Activated CD8-positive, alpha-beta memory T cell treated with anti-CD3 and anti-CD28 coated beads for 1 hour (primary cell): ENCODE data around the gene TRIM47.

Source experiments
- DNase-seq, 2 donors: peaks; one replicate each; pipeline ENCODE4 v3.0.0-alpha.2; 2020; ENCODE audit warnings: low read depth in 1 of 2; ENCODE audit errors: extremely low read depth in 1 of 2

Gene TRIM47

DNA sequence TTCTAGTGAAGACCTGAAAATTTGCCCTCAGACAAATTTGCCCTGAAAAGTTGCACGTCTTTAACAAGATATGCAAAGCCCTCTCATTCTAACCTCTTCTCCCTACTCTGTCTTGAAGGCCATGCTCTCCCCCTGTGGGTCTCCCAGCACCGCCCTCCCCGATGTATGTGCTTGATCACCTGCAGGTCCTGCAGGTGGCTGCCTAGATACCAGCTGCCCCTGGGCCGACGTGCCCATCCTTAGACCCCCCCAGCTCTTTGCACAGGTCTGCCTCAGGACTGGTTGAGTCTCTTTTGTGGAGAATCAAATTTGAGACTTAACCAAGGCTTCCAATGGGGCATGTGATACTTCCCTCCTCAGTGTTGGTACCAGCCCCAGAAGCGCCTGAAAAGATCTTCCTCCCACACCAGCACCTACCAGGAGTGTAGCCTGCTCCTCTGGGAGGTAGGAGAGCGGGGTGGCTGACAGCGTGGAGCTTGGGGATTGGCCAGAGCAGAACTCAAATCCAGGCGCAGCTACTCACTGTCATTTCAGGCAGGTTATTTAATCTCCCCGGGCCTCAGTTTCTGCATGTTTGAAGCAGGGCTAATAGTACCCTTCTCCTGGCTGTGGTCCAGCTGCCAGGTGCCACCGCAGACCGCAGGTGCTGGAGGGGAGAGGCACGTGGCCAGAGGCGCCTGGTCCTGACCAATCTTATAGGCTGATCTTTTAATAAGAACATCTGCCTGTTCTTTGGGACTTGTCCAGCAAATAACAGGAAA lies 30.9 kb upstream of the TRIM47 start:
- DNase-seq = no peak

DNA sequence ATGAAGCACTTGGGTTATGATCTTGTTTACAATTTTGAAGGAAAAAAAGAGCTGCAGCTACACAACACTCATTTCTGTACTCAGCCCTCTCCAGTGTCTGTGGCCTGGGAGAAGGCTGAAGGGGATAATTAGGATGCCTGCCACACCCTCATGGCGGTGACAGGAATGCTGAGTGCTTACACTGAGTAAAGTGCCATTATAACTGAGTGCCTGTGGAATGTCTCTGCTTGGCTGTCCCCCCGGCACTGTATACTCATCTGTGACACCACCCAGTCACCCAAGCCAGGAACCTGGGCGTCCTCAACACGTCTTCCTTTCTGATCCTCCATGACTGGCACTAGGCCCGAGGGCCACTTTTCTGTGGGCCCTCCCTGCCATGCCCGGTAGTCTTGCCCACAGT lies 29.8 kb upstream of the TRIM47 start:
- DNase-seq = no peak

DNA sequence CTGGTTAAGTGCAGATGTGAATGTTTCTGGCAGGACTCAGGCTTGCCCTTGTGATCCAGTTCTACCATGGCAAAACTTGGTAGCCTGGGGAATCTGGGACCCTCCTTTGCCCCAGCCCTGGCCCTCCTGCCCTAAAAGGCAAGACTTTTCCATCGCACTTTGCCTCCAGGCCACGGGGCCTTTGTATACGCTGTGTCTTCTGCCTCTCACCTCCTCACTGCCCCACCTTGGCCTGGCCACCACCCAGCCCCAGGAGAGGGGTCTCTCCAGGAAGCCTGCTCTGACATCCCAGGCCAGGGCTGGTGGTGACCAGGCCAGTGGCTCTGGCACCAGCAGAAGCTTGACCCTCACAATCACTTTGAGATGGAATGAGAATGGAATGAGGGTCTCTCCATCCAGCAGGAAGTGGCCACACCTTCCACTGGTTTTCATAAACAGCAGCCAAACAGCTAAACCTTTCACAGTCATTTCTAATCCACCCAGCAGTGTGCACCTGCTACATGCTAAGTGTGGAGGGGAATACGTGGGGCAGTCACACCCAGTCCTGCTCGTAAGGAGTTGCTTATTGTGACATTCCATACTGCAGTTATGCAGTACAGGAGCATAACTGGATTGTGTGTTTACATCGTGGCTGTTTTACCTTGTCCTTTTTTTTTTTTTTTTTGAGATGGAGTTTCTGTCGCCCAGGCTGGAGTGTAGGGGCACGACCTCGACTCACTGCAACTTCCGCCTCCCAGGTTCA lies 27.9 kb upstream of the TRIM47 start:
- no peak for DNase-seq

DNA sequence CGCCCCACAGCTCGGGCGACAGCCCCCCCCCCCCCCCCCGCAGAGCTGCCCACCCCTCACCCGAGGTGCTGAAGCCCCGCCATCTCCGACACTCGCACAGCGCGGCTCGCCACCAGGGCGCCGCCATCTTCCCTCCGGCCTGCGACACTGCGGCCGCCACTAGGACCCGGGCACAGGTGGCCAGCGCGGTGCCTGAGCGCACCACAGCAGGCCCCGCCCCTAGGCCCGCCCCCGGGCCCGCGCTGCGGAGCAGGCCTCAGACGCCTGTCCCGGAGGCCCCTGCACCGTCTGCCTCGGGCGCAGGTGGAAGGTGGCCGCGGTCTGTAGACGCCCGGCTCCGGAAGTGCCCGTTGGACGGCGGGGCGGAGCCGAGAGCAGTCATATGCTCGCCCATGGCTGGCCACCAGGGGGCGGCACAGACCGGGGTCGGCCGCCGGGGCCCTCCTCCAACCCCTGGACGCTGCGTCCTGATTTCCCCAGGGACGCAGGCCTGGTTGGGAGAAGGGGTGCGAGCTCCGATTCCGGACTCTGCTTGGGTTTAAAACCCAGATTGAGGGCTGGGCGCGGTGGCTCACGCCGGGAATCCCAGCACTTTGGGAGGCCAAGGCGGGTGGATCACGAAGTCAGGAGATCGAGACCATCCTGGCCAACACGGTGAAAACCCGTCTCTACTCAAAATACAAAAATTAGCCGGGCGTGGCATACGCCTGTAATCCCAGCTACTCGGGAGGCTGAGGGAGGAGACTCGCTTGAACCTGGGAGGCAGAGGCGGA lies 26.6 kb upstream of the TRIM47 start, which contains the start of gene MRPL38:
Gene MRPL38 (minus strand): TSS at position 136 of the 773 bp plus-strand sequence. CDS start 9 bp downstream, at position 127.
- peak; percentile 80 to 85 for DNase-seq

DNA sequence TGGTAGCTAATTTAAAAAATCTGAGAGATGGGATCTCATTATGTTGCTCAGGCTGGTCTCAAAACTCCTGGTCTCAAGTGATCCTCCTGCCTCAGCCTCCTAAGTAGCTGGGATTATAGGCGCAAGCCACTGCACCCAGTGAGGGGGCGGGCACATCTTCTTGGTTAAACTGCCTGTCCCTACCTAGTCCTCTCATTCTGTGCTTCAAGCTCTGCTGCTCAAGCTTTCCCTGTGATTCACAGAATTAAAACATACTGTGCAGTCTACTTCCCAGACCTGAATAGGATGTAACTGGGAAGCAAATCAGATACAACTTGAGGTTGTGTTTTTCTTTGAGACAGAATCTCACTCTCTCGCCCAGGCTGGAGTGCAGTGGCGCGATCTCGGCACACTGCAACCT lies 24.0 kb upstream of the TRIM47 start:
- DNase-seq = no peak

GRCh38 chr17:75901727-75902126 lies 23.3 kb upstream of the TRIM47 start:
- DNase-seq = no peak

DNA sequence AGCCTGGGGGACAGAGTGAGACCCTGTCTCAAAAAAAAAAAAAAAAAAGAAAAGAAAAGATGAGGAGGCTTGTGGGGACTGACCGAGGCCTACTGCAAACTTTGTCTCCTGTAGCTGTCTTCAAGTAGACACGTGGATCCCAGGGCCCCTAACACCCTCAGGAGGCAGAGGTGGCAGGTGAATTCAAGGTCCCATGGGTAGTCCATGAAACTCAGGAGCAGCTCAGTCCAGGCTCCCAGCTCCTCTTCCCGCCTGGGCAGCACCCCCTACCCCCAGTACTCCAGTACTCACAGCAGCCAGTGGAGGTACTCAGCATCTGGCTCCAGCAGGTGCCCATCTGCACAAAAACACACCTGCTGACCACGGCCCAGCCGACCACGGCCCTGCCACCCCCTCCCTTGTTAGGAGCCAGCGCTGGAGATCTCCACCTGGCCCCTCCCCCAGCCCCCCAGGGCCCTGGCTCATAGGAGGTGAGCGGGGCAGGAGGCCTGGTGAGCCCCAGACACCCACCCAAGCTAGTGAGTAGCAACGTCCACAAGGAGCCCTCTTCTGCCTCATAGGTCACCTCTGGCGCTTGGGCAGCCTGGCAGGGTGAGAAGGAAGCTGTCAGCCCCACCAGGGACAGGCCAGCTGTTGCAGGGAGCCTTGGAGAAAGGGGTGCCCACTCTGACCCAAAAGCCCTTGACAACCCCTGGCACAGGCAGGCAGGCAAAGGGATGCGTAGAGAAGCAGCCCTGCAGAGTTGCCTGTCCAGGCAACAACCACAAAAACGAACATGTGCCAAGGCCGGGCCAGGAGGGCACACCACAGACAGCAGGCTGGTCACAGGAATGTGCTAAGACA lies 22.5 kb upstream of the TRIM47 start:
- DNase-seq = no peak

- DNase-seq = no peak
Measured at GRCh38 chr17:75899767-75900468, 21.5 kb upstream of the TRIM47 start.

- DNase-seq = no peak
Measured at GRCh38 chr17:75899353-75899752, 21.0 kb upstream of the TRIM47 start.

DNA sequence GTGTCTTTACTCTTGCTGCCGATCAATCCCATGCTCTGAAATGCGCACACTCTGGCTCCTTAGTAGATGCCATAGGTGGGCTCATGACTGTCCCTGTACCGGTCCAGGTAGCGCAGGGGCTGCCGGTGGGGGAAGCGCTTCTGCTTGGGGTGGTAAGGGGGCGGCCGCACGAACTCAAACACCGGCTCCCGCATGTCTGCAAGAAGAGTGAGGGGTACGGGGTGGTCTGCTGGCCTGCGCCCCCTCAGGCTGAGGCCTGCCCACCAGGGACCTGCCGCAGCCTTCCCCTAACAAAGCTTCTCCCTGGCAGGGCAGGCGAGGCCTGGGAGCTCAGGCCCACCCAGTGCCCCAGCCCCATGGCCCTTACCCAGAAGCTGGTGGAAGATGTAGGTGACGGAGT lies 20.4 kb upstream of the TRIM47 start:
- DNase-seq = no peak

- no peak for DNase-seq
Measured at GRCh38 chr17:75898065-75898464, 19.7 kb upstream of the TRIM47 start.

DNA sequence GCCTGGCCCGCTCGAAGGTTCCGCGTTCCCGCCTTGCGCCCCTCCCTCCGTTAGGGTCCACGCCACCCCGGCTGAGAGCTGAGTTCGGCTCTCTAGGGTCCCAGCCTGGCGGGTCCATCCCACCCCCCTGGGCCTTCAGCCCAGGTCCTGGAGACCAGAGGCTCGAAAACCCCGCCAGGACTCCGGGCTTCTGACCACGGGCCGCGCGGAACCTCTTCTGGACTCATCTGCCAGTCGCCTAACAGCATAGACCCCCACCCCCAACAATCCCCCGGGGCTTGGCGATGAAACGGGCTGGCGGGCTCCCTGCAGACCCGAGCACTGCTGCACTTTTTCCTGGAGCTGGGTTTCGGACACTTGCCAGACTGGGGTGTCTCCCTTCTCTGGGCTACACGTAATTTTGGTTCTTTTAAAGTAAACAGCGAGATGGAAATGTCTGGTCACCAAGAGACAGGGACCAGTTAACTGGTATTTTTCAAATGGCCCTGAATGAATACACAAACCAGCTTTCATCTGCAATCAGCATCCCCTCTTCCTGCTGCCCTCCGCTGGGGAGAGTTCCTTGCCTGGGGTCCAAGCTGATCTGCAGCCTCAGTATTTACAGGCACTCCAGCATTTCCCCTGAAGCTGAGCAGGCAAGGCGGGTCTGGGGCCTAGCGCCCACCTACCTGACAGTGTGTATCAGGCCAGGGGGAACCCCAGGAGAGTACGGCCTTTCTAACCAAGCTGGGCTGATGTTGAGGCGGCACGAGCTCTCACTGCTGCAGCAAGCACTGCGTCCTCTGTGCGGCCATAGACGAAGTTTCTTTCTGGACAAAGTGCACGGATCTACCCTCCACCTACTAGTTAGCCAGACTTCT lies 19.0 kb upstream of the TRIM47 start:
- DNase-seq = no peak

GRCh38 chr17:75896415-75897159 lies 18.2 kb upstream of the TRIM47 start, which contains the start of gene TRIM65:
Gene TRIM65, minus strand, starts transcription at chr17:75896951. Its CDS starts 14 bp downstream, at chr17:75896937.
- DNase-seq = peak; percentile 33 to 66

GRCh38 chr17:75895370-75896155 lies 17.2 kb upstream of the TRIM47 start:
- no peak for DNase-seq

GRCh38 chr17:75894049-75894733 lies 15.8 kb upstream of the TRIM47 start:
- no peak for DNase-seq

GRCh38 chr17:75893305-75894048 lies 15.1 kb upstream of the TRIM47 start:
- DNase-seq = no peak
